Keratinocyte (primary cell): ENCODE results near the gene TEX51.

Experiments
- CTCF ChIP-seq, 3 experiments: IDR thresholded peaks in 1 of 3; conservative IDR thresholded peaks in 1 of 3; optimal IDR thresholded peaks in 1 of 3; 2 replicates in 2 of 3; 3 replicates in 1 of 3; pipeline versions ENCODE3 to v1.5.1; 2011; ENCODE audit warnings: low read length in 3 of 3, mild to moderate bottlenecking in 3 of 3, moderate library complexity in 2 of 3, control low read depth in 1 of 3, inconsistent platforms in 1 of 3; ENCODE audit not compliant: insufficient read depth in 2 of 3; ENCODE audit errors: extremely low read depth in 1 of 3
- EZH2 ChIP-seq: IDR thresholded peaks from one replicate; pipeline ENCODE4 v1.6.1; 2012; ENCODE audit warnings: inconsistent platforms, mild to moderate bottlenecking, low read length, moderate library complexity

- no peak for TF ChIP-seq EZH2
- no peak for TF ChIP-seq CTCF (optimal IDR thresholded peaks at IDR 0.05 in 1 of 3, IDR thresholded peaks at IDR 0.05 in 1 of 3, conservative IDR thresholded peaks at IDR 0.05 in 1 of 3; ENCODE audit: extremely low read depth in 1 of 3, insufficient read depth in 2 of 3, low read length in 3 of 3)
Observed at GRCh38 chr2:126885751-126886210, 12.9 kb upstream of the TEX51 start.
